Stimulated activated effector memory CD8-positive, alpha-beta T cell treated with anti-CD3 and anti-CD28 coated beads, Interleukin-12 subunit alpha, Interleukin-12 subunit beta, amount 100 ng/mL, for 72 hours (primary cell): ENCODE measurements around the gene SCG2.
A peak's percentile ranks its signal among the peaks of the same experiment; 100 is the strongest.

Source experiments
- ATAC-seq: fragments of 150-1000 bp; cut with Tn5 transposase; 2 replicates; pipeline ENCODE4 v1.10.0; 2021
- DNase-seq, 2 donors: peaks; one replicate each; pipeline ENCODE4 v3.0.0; 2021 to 2022; ENCODE audit warnings: low spot score in 2 of 2
- H3K27ac Mint-ChIP-seq: one replicate; pipeline ENCODE4 v1.8.0; 2022; ENCODE audit warnings: mild to moderate bottlenecking, mixed read lengths
- H3K36me3 Mint-ChIP-seq: one replicate; pipeline ENCODE4 v1.8.0; 2022; ENCODE audit warnings: mild to moderate bottlenecking, mixed read lengths
- H3K4me1 Mint-ChIP-seq: one replicate; pipeline ENCODE4 v1.8.0; 2022; ENCODE audit warnings: mixed read lengths
- H3K4me3 Mint-ChIP-seq: one replicate; pipeline ENCODE4 v1.8.0; 2022; ENCODE audit warnings: mild to moderate bottlenecking, mixed read lengths
- H3K9me3 Mint-ChIP-seq: one replicate; pipeline ENCODE4 v1.8.0; 2022; ENCODE audit warnings: mixed read lengths

Gene SCG2

DNA sequence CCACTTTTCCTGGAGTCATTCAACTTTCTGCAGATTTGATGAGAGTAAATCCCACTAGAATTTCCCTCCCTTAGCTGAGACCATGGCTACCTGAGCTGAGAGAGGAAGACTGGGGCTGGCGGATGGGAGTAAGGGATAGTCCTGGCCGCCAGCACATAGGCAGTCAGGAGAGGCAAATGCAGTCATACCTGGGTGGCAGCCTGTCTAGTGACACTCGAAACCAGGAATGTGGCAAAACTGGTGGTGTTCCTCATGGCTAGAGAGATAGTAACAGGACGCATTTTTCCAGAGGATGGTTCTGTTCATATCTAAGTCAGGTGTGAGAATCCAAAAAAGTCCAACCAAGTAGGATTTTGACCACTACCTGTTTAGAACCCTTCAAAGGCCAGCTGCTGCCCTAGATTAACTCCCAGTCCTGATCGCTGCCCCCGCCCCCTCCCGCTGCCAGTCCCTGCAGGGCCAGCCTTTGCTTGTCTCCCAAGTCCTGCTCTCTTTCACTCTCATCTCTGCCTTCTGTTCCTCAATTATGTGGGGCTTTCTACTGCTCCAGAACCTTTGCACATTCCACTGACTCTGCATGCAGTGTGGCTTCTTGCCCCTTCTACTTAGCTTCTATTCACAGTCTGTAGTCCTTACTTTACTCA is 17.4 kb upstream of the SCG2 start:
- Mint-ChIP-seq H3K4me3 (no peak overlapping the region), H3K27ac (no peak overlapping the region), H3K36me3 (no peaks in the 10 kb centered on the region), H3K9me3 (no peaks in the 10 kb centered on the region), H3K4me1 (no peaks in the 10 kb centered on the region)
- ATAC-seq (peak; percentile 25), DNase-seq (no peak)

DNA sequence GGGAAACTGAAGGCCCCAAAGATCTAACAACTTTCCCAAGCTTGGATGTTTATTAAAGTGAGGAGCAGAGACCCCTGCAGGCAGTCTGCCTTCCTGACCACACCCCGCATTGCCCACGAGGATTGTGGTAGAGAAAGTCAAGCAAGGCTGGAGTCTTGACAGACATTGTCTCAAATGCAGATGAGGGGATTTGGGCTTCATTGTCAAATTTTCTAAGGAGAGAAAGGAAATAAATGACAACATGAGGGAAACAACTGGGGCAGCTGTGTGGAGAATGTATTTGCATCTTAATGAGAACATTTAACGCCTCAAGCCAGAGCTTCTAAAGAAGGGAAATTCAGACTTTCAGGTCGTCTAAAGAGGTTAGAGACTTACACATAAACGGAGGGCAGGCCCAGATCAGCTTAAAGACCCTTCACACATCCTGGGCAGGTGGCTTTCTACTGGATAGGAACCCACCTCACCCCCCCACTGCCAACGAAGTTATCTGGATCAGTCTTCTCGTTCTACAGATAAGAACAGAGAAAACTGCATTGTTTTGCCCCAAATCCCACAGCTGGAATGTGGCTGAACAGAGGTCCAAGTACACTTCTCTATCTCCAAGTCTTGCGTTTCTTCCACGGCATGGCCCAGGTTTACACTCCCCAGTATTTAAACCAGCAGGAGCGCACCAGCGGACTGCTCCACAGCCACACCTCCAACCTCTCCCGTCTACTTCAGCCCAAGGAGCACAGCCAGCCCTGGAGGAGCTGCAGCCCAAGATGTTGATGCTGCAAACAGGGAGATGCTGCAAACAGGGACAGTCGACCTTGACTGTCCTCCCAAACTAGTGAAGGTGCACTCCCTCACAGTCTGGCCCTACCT is 16.2 kb upstream of the SCG2 start:
- ATAC-seq = no peak
- no peak for DNase-seq
- no peaks in the 10 kb centered on the region for H3K9me3 Mint-ChIP-seq
- H3K4me1 Mint-ChIP-seq = no peaks in the 10 kb centered on the region
- H3K4me3 Mint-ChIP-seq = no peak overlapping the region
- H3K27ac Mint-ChIP-seq = no peak overlapping the region
- H3K36me3 Mint-ChIP-seq = no peaks in the 10 kb centered on the region

DNA sequence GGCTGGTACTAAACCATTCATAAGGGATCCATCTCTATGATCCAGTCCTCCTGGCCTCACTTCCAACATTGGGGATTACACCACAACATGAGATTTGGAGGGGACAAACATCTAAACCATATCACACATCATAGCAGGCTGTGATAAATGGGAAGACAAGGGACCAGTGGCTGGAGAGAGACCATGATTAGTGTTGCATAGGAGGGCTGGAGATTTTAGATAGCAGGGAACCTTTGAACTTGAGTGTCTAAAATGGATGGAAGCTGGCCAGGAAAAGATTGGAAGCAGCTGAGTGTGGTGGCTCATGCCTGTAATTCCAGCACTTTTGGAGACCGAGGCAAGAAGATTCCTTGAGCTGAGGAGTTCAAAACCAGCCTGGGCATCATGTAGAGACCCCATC is 12.4 kb upstream of the SCG2 start:
- H3K4me3 Mint-ChIP-seq = no peak overlapping the region
- no peak overlapping the region for H3K27ac Mint-ChIP-seq
- ATAC-seq = no peak
- DNase-seq = no peak
- H3K9me3 Mint-ChIP-seq = no peaks in the 10 kb centered on the region
- no peaks in the 10 kb centered on the region for H3K4me1 Mint-ChIP-seq
- H3K36me3 Mint-ChIP-seq = no peaks in the 10 kb centered on the region

DNA sequence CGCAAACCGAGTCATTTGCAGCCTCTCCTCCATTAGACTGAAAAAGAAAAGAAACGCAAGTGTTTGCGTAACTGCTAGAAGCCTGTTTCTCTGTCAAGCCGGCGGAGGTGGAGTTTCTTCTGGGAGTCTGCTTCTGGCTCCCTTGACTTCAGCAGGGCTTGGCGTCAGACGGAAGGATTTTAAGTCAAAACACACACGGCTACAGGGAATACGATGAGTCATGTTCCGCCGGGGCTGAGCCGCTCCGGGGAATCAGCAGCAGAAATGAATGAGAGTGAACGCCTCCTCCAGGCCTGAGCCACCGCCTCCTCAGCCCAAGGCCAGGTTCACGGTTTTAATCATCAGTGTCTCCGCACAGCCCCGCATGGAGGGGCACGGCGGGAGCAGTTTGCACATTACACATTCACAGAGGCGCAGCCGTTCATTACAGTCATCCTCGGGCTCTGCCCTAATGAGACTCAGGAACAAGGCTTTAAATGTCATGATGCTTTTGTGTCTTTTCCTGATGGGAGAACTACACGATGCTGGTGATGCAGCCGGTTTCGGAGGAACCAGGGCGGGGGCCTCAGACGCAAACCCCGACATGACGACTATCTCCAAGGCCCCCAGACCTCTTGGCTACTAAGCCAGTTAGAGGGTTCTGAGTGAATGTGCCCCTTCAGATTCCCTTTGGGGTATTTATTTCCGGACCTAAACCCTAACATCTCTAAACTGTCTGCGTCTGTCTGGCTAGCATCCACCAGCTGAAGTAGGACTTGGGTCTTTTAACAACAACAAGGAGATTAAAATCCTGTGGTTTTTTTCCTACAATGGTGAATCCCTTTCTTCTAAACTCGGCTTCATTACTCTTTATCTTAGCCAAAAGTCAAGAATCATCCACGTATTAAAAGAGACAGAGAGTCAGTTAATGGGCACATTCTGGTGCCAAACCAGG is 11.1 kb upstream of the SCG2 start:
- no peak for ATAC-seq

DNA sequence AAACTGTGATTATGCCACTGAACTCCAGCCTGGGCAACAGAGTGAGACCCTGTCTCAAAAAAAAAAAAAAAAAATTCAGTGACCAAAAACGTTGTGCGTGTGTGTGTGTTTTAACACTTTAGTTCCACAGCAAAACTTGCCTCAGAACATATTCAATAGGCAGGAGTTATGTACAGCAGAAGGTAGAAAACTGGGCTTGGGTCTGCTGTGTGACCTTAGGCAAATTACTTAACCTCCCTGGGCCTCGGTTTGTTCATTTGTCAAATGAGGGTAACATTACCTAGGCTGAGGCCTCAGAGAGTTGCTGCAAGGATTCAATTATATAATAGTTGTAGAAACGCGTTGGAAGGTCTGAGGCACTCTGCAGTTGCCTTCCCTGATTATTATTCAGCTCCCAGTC is 10.3 kb upstream of the SCG2 start:
- Mint-ChIP-seq H3K9me3 (no peaks in the 10 kb centered on the region), H3K4me1 (no peaks in the 10 kb centered on the region), H3K36me3 (no peaks in the 10 kb centered on the region), H3K4me3 (no peak overlapping the region), H3K27ac (no peak overlapping the region)
- DNase-seq = no peak
- no peak for ATAC-seq

More for the DNA sequence above, 11.1 kb upstream of the SCG2 start:
- no peak for DNase-seq
- Mint-ChIP-seq H3K36me3 (no peaks in the 10 kb centered on the region), H3K4me3 (no peak overlapping the region), H3K27ac (no peak overlapping the region), H3K4me1 (no peaks in the 10 kb centered on the region), H3K9me3 (no peaks in the 10 kb centered on the region)

DNA sequence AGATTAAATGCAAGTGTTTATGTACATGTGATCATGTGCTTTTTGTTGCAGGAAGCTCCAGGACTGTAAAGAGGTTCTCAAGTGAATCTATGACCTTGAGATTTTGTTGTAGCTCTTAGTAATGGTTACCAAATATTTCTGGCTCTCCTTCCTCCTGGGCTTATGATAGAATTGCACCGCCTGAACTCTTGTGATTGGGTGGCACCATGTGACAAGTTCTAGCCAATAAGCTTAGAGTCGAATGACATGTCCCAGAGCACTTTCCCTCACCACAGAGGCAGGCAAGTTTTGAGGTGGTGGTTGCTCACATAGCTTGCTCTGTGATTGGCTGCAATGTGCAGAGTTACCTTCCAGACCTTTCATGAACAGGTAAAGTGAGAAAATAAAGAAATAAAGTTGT is 8.9 kb upstream of the SCG2 start:
- no peak overlapping the region for H3K4me3 Mint-ChIP-seq
- H3K36me3 Mint-ChIP-seq = no peaks in the 10 kb centered on the region
- no peaks in the 10 kb centered on the region for H3K4me1 Mint-ChIP-seq
- no peaks in the 10 kb centered on the region for H3K9me3 Mint-ChIP-seq
- ATAC-seq (no peak), DNase-seq (no peak)
- H3K27ac Mint-ChIP-seq = no peak overlapping the region

DNA sequence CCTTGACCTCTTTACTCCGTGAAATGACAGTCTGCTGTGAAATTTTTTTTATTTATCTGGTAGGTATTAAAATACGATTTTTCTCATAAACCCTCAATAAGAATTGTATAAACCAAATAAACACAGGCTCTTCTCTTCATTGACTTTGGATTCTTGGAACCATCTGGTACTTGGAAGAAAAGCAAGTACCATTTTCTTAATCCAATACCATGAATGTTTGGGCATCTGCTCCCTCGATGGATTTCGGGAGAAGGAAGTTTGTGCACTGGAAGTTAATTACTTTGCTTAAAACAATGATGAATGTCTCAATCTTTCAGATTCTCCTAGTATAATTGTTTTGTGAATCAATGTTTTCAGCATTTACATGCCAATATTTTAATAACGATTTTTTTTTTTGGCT is 5.3 kb upstream of the SCG2 start:
- no peaks in the 10 kb centered on the region for H3K4me1 Mint-ChIP-seq
- H3K27ac Mint-ChIP-seq = no peak overlapping the region
- DNase-seq (no peak), ATAC-seq (no peak)
- H3K36me3 Mint-ChIP-seq = no peaks in the 10 kb centered on the region
- no peaks in the 10 kb centered on the region for H3K9me3 Mint-ChIP-seq
- H3K4me3 Mint-ChIP-seq = no peak overlapping the region

DNA sequence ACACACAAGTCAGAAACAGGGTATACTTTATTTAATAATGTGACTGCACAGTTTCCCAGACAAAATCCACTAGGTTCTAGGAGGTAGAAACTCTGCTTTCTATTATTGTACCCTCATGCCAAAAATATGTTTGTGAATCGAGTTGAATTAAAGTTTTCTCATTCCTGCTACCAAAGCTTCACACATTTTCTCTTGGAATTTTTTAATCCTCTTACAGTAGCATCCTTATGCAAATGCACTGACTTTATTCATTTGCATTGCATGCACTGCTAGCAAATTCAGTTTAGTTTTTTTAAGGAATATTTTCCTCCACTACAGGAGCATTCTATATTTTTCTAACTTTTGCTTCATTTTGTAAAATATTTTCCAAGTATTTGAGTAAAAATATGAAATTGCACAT is 4.8 kb upstream of the SCG2 start:
- Mint-ChIP-seq H3K36me3 (no peaks in the 10 kb centered on the region), H3K4me1 (no peaks in the 10 kb centered on the region), H3K9me3 (no peaks in the 10 kb centered on the region), H3K4me3 (no peak overlapping the region), H3K27ac (no peak overlapping the region)
- DNase-seq (no peak), ATAC-seq (no peak)

DNA sequence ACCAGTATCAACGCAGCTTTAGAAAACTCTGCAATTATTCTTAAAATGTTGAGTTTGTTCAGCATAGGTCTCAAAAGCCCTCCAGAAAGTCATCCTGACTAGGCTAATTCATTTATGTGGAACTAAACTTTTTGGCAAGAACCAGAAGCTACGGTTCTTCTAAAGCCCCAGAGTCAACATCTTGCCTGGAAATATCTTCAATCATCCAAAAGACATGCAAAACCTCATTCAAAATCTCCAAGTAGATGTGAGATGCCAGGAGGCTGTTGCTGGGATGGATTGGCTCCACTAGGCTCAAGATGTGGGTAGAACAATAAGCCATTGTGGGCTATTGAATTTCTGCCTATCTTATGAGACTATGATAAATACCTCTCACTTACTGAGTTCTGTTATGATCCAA is 2.1 kb upstream of the SCG2 start:
- no peak overlapping the region for H3K4me3 Mint-ChIP-seq
- no peaks in the 10 kb centered on the region for H3K9me3 Mint-ChIP-seq
- DNase-seq = no peak
- H3K4me1 Mint-ChIP-seq = no peaks in the 10 kb centered on the region
- H3K36me3 Mint-ChIP-seq = no peaks in the 10 kb centered on the region
- no peak overlapping the region for H3K27ac Mint-ChIP-seq
- ATAC-seq = no peak

DNA sequence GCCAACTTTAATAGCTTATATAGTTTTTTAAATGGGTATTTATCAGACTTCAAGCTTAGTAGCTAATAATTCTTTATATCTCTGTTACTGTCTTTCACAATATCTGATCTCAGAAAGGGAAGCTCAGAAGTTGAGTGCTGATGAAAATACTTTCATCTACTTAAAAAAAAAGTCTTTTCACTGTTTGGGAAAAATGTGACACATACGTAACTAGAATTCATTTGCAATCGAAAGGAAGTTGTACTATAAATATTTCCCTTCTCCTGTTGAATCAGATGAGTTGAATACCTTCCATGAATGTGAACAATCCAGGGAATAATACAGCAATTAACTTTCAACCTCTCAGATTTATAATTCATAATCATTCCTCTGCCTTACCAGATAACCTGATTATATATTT is 811 bp upstream of the SCG2 start:
- no peak overlapping the region for H3K4me3 Mint-ChIP-seq
- DNase-seq (no peak), ATAC-seq (no peak)
- H3K36me3 Mint-ChIP-seq = no peaks in the 10 kb centered on the region
- H3K27ac Mint-ChIP-seq = no peak overlapping the region
- peaks cover 4% of the 10 kb centered on the region for H3K9me3 Mint-ChIP-seq
- H3K4me1 Mint-ChIP-seq = no peaks in the 10 kb centered on the region

DNA sequence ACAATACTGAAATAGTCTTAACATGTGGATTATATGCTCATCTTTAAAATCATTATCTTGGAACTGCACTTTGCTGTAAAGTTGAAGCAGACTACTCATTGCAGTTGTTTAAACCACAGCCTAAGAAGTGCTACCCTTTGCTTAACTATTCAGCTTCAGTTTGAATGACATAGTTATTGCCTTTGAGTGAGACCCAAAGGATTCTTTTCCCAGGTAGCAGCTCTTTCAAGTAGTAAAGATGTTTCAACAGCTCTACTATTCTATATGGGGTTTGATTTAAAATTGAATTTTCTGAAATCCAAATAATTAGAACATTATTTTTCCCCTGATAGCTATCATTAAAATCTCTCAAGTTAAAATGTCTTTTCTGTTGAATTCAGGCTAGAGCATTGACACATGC is 1.1 kb downstream of the SCG2 start:
- DNase-seq = no peak
- Mint-ChIP-seq H3K4me1 (no peaks in the 10 kb centered on the region), H3K9me3 (peaks cover 4% of the 10 kb centered on the region), H3K36me3 (no peaks in the 10 kb centered on the region), H3K4me3 (no peak overlapping the region), H3K27ac (no peak overlapping the region)
- ATAC-seq = no peak

DNA sequence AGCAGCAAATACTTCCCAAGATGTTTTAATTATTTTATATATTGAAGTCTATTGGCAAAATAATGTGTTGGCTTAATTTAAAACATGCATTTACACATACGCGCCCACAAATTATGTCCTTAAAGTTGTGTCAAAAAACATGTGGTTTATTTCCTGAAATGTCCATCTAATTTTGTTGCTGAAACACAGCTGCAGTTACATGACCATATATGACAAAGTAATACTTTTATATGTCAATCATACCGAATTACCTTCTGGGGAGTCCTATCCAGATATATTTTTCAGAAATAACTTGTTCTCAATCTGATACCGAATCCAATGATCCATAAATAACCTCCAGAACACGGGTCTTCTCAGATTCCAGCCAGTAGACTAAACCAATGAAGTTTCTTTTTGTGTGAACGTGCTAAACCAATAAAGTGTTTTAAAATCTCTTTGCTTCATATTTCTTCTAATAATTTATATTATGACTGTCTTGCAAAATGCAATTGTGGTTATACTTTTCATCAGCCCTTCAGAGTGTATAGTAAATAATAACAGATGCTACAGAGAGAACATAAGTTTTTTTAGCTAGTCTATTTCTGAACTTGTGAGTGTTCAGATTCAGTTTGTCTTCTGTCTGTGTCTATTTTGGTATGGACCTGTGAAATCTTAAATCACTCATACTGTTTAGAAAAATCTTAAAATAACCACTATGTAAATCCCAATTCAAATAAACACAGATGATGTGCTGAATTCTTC is 2.4 kb downstream of the SCG2 start:
- H3K4me1 Mint-ChIP-seq = no peaks in the 10 kb centered on the region
- no peak for ATAC-seq
- H3K9me3 Mint-ChIP-seq = peaks cover 4% of the 10 kb centered on the region
- no peak overlapping the region for H3K27ac Mint-ChIP-seq
- DNase-seq = no peak
- no peak overlapping the region for H3K4me3 Mint-ChIP-seq
- no peaks in the 10 kb centered on the region for H3K36me3 Mint-ChIP-seq

DNA sequence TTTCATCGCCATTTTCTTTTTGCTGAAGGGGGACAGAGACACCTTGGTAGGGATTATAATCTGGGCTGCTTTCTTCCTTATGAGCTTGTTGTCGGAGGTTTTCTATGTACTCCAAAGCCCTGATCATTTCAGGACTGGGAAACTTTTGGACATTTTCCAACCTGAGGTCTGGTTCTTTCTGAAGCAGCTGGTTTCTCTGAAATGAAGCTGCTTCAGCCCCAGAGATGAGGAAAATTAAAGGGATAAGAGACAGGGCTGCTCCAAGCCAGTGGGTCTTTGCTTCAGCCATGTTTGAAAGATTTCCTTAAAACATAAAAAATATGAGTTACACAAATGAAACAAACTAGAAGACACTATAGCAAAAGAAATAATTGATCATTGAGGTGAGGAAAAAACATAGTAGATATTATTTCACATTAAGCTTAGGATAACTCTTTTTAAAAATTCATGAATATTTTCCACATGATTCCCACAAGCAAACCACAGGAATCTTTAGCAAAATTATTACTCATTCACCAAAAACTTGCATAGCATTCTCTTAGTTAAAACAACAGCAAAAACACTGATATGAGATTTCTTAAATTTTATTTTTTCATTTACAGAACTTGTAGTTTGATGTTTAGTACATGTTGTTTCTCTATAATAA is 3.0 kb downstream of the SCG2 start:
- H3K4me1 Mint-ChIP-seq = no peaks in the 10 kb centered on the region
- H3K9me3 Mint-ChIP-seq = peaks cover 4% of the 10 kb centered on the region
- ATAC-seq (no peak), DNase-seq (no peak)
- no peak overlapping the region for H3K27ac Mint-ChIP-seq
- H3K4me3 Mint-ChIP-seq = no peak overlapping the region
- no peaks in the 10 kb centered on the region for H3K36me3 Mint-ChIP-seq

DNA sequence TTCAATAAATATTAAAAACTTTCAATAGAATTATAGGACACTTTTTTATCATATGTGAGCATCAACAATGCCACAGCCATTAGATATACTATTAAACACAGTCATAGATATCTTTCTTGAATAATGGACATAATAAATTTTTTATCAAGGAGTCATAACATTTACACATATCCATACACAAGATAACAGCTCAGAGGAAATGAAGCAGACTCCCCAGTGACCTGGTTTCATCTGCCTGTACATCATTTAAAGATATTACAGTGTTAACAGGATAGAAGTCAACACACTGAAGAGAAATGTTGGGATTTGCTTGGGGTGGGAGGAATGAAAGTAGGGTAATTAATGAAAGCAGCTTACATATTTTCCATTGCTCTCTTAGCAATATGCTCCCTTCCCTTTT is 5.1 kb downstream of the SCG2 start:
- no peaks in the 10 kb centered on the region for H3K4me1 Mint-ChIP-seq
- H3K36me3 Mint-ChIP-seq = no peaks in the 10 kb centered on the region
- no peak for DNase-seq

DNA sequence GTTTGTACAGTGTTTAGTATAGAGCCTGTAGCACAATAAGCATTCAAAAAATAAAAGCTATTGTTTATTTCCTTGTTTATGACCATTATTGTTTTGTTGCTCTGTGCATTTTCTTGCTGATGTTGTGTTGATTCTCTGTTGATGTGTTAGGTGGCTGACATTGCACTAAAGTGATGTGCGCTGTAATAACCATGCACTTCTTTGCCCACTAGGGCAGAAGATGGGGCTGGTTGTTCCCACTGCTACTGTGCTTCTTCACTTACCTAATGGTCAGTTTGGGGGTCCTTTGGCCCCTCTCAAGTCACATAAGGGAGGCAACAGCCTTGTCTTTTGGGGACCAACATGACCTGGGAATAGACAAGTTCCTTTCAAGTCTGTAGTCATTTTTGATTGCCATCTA is 6.0 kb downstream of the SCG2 start:
- H3K27ac Mint-ChIP-seq = no peak overlapping the region
- no peak overlapping the region for H3K4me3 Mint-ChIP-seq
- no peaks in the 10 kb centered on the region for H3K36me3 Mint-ChIP-seq
- DNase-seq (no peak), ATAC-seq (no peak)
- no peaks in the 10 kb centered on the region for H3K4me1 Mint-ChIP-seq
- peaks cover 7% of the 10 kb centered on the region for H3K9me3 Mint-ChIP-seq

More for the DNA sequence above, 5.1 kb downstream of the SCG2 start:
- Mint-ChIP-seq H3K4me3 (no peak overlapping the region), H3K27ac (no peak overlapping the region), H3K9me3 (peaks cover 7% of the 10 kb centered on the region)
- no peak for ATAC-seq
